Testis (tissue), 3 donors: ENCODE data around the gene EDN2. TPM values are rescaled to one million over a fixed set of nuclear protein-coding genes. Genes with fewer than 3 reads are reported as not detected.

ENCODE experiments used
- DNase-seq: peaks from one replicate; pipeline ENCODE4 v3.0.0-alpha.2; 2019
- H3K27ac ChIP-seq, 2 donors: fragments of 200-600 bp; sonication (generic); one replicate each; pipeline ENCODE4 v1.5.1; 2019
- H3K27me3 ChIP-seq: fragments of 200-600 bp; sonication (generic); one replicate; pipeline ENCODE4 v1.5.1; 2019
- H3K36me3 ChIP-seq: fragments of 200-600 bp; sonication (generic); one replicate; pipeline ENCODE4 v1.5.1; 2017; ENCODE audit warnings: low read depth; ENCODE audit errors: missing control alignments
- H3K4me1 ChIP-seq: fragments of 200-600 bp; sonication (generic); one replicate; pipeline ENCODE4 v1.5.1; 2019
- H3K4me3 ChIP-seq, 2 donors: fragments of 200-600 bp; sonication (generic); one replicate each; pipeline ENCODE4 v1.5.1; 2017 to 2019
- H3K9me3 ChIP-seq: fragments of 200-600 bp; sonication (generic); one replicate; pipeline ENCODE4 v1.5.1; 2017
- CTCF ChIP-seq, 3 experiments: fragments of 450-650 bp in 2 of 3; fragments of 200-600 bp in 1 of 3; sonication (generic) in 1 of 3; IDR thresholded peaks; one replicate each; pipeline ENCODE4 v1.5.1; 2016 to 2019; ENCODE audit warnings: antibody characterized with exemption in 3 of 3, mild to moderate bottlenecking in 2 of 3, moderate library complexity in 1 of 3
- POLR2A ChIP-seq: fragments of 450-650 bp; IDR thresholded peaks from one replicate; pipeline ENCODE4 v1.6.1; 2017; ENCODE audit warnings: antibody characterized with exemption, mild to moderate bottlenecking, moderate library complexity
- WGBS, 2 donors: methylation state at CpG; one replicate each; pipeline ENCODE4 v1.1.5; 2018; 5-methylcytosine and 5-hydroxymethylcytosine counted together
- intact Hi-C: fragments of 100-400 bp; cut with DNase I; formaldehyde crosslinking; loops from one replicate; pipeline ENCODE4 v1.15.1; 2023; ENCODE audit warnings: low total_unique reads
- polyA plus RNA-seq: library from polyadenylated mRNA; stranded (reverse); fragments of 350-450 nt; fragmentation: Illumina TruSeq; extraction: RNeasy Lipid Tissue Mini Kit (QIAGEN cat#74804); gene quantifications from one replicate; pipeline ENCODE4 v1.2.3, GENCODE V29; 2014; ENCODE audit warnings: low read depth, low replicate concordance; ENCODE audit not compliant: insufficient read depth
- total RNA-seq, 2 donors: library from RNA; depleted of rRNA; stranded (reverse); fragments of >200 nt; gene quantifications; one replicate each; pipeline ENCODE4 v1.2.3, GENCODE V29; 2016

Gene EDN2
- total and polyA plus RNA-seq, 3 donors from 2014 or later = not detected

GRCh38 chr1:41446851-41447610 is 37.5 kb downstream of the EDN2 start:
- no peak for TF ChIP-seq CTCF (IDR thresholded peaks at IDR 0.05)
- no peak for TF ChIP-seq POLR2A
- H3K36me3 ChIP-seq = no peaks in the 10 kb centered on the region
- WGBS, 2 donors = 50 to 78% methylated on average over 9 of the region's 9 CpGs
- no peaks in the 10 kb centered on the region for H3K27me3 ChIP-seq
- no peak for DNase-seq
- intact Hi-C loops = no loop called here
- H3K4me1 ChIP-seq = no peaks in the 10 kb centered on the region
- no peaks in the 10 kb centered on the region for H3K9me3 ChIP-seq
- H3K27ac ChIP-seq = no peak overlapping the region
- H3K4me3 ChIP-seq = no peak overlapping the region

- no peak for DNase-seq
- Histone ChIP-seq H3K36me3 (no peaks in the 10 kb centered on the region), H3K4me1 (no peaks in the 10 kb centered on the region), H3K4me3 (no peak overlapping the region), H3K27me3 (no peaks in the 10 kb centered on the region), H3K9me3 (no peaks in the 10 kb centered on the region), H3K27ac (no peak overlapping the region)
- TF ChIP-seq POLR2A = no peak
- no peak for TF ChIP-seq CTCF (IDR thresholded peaks at IDR 0.05)
- intact Hi-C loops = no loop called here
Measured at GRCh38 chr1:41444785-41445184, 39.7 kb downstream of the EDN2 start.

GRCh38 chr1:41444246-41444645 is 40.2 kb downstream of the EDN2 start:
- Histone ChIP-seq H3K36me3 (no peaks in the 10 kb centered on the region), H3K9me3 (no peaks in the 10 kb centered on the region), H3K27me3 (no peaks in the 10 kb centered on the region), H3K27ac (no peak overlapping the region), H3K4me3 (no peak overlapping the region), H3K4me1 (no peaks in the 10 kb centered on the region)
- 41 to 43% methylated on average over 3 of the region's 3 CpGs for WGBS, 2 donors
- intact Hi-C loops = no loop called here
- no peak for DNase-seq
- TF ChIP-seq POLR2A (no peak), CTCF (IDR thresholded peaks at IDR 0.05) (no peak)

- TF ChIP-seq CTCF (IDR thresholded peaks at IDR 0.05) (no peak), POLR2A (no peak)
- intact Hi-C loops = no loop called here
- no peaks in the 10 kb centered on the region for H3K36me3 ChIP-seq
- no peak overlapping the region for H3K27ac ChIP-seq
- no peaks in the 10 kb centered on the region for H3K9me3 ChIP-seq
- 62 to 72% methylated on average over 3 to 7 of the region's 7 CpGs for WGBS, 2 donors
- no peak overlapping the region for H3K4me3 ChIP-seq
- no peak for DNase-seq
- H3K4me1 ChIP-seq = no peaks in the 10 kb centered on the region
- H3K27me3 ChIP-seq = no peaks in the 10 kb centered on the region
Measured at GRCh38 chr1:41442697-41443251, 41.7 kb downstream of the EDN2 start.
